ENCODE results near the gene LOXL3. TPM values are rescaled to one million over a fixed set of nuclear protein-coding genes. Genes with fewer than 3 reads are reported as not detected.

Gene LOXL3
- total RNA-seq, 1 donor from 2014 or later = 24.2 TPM

DNA sequence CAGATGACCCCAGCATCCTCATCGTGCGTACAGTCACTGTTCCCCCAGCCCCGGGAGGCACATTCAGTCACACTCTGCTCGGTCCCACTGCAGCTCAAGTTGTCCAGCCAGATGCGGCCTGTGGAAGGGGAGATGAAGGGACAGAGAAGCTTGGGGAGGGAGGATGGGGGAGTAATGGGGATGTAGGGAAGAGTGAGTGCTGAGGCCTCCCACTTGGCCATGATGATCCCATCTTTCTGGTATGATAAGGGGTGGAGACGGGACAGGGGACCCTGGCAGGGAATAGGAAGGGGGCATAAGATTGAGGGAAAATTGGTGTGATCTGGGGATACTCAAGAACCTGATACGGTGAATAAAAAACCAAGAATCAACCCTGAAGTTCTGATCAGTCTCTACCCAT is 3.5 kb downstream of the LOXL3 start:
- Mint-ChIP-seq H3K4me3 (ENCODE audit: low read depth) (peak overlapping the region; percentile 23), H3K27me3 (peaks cover 32% of the 10 kb centered on the region), H3K4me1 (ENCODE audit: low read depth) (peaks cover 16% of the 10 kb centered on the region), H3K36me3 (ENCODE audit: insufficient read depth) (no peaks in the 10 kb centered on the region), H3K27ac (no peak overlapping the region), H3K9me3 (ENCODE audit: low read depth) (no peaks in the 10 kb centered on the region)
- TF ChIP-seq CTCF (IDR thresholded peaks at IDR 0.05; ENCODE audit: unreplicated experiment) = no peak
- DNase-seq (ENCODE audit: low spot score, unreplicated experiment) = no peak

- peaks cover 32% of the 10 kb centered on the region for H3K27me3 Mint-ChIP-seq
- peak; percentile 55 for DNase-seq (ENCODE audit: low spot score, unreplicated experiment)
These were observed 4.6 kb downstream of the LOXL3 start for GRCh38 chr2:74548900-74549826.

GRCh38 chr2:74548285-74548899 is 5.3 kb downstream of the LOXL3 start:
- TF ChIP-seq CTCF (IDR thresholded peaks at IDR 0.05; ENCODE audit: unreplicated experiment) = no peak

More at GRCh38 chr2:74548900-74549826, 4.6 kb downstream of the LOXL3 start:
- Mint-ChIP-seq H3K36me3 (ENCODE audit: insufficient read depth) (no peaks in the 10 kb centered on the region), H3K4me3 (ENCODE audit: low read depth) (peak overlapping the region; percentile 77), H3K27ac (peak overlapping the region; percentile 60), H3K4me1 (ENCODE audit: low read depth) (peaks cover 16% of the 10 kb centered on the region), H3K9me3 (ENCODE audit: low read depth) (no peaks in the 10 kb centered on the region)
- no peak for TF ChIP-seq CTCF (IDR thresholded peaks at IDR 0.05; ENCODE audit: unreplicated experiment)

GRCh38 chr2:74546004-74546403 is 7.7 kb downstream of the LOXL3 start:
- H3K27me3 Mint-ChIP-seq = peaks cover 24% of the 10 kb centered on the region
- no peak overlapping the region for H3K4me3 Mint-ChIP-seq (ENCODE audit: low read depth)
- no peak overlapping the region for H3K27ac Mint-ChIP-seq
- H3K9me3 Mint-ChIP-seq (ENCODE audit: low read depth) = no peaks in the 10 kb centered on the region
- peaks cover 8% of the 10 kb centered on the region for H3K4me1 Mint-ChIP-seq (ENCODE audit: low read depth)
- TF ChIP-seq CTCF (IDR thresholded peaks at IDR 0.05; ENCODE audit: unreplicated experiment) = no peak
- no peaks in the 10 kb centered on the region for H3K36me3 Mint-ChIP-seq (ENCODE audit: insufficient read depth)
- no peak for DNase-seq (ENCODE audit: low spot score, unreplicated experiment)

More at GRCh38 chr2:74548285-74548899, 5.3 kb downstream of the LOXL3 start:
- Mint-ChIP-seq H3K36me3 (ENCODE audit: insufficient read depth) (no peaks in the 10 kb centered on the region), H3K4me3 (ENCODE audit: low read depth) (peak overlapping the region; percentile 77), H3K4me1 (ENCODE audit: low read depth) (peaks cover 13% of the 10 kb centered on the region), H3K27ac (peak overlapping the region; percentile 59), H3K27me3 (peaks cover 32% of the 10 kb centered on the region), H3K9me3 (ENCODE audit: low read depth) (no peaks in the 10 kb centered on the region)
- DNase-seq (ENCODE audit: low spot score, unreplicated experiment) = no peak

GRCh38 chr2:74544634-74545033 is 9.1 kb downstream of the LOXL3 start:
- no peak for DNase-seq (ENCODE audit: low spot score, unreplicated experiment)
- H3K9me3 Mint-ChIP-seq (ENCODE audit: low read depth) = no peaks in the 10 kb centered on the region
- no peak for TF ChIP-seq CTCF (IDR thresholded peaks at IDR 0.05; ENCODE audit: unreplicated experiment)
- peaks cover 8% of the 10 kb centered on the region for H3K4me1 Mint-ChIP-seq (ENCODE audit: low read depth)
- H3K27ac Mint-ChIP-seq = no peak overlapping the region
- H3K4me3 Mint-ChIP-seq (ENCODE audit: low read depth) = no peak overlapping the region
- H3K27me3 Mint-ChIP-seq = peaks cover 14% of the 10 kb centered on the region
- H3K36me3 Mint-ChIP-seq (ENCODE audit: insufficient read depth) = no peaks in the 10 kb centered on the region
